GM23248 (cell line): Measurements from ENCODE around the gene TTI1.

ENCODE experiments used
- EZH2 ChIP-seq: fragments of 200-600 bp; sonication (generic); IDR thresholded peaks from 2 replicates; pipeline ENCODE4 v1.6.1; 2018; ENCODE audit warnings: antibody characterized with exemption, mild to moderate bottlenecking; ENCODE audit not compliant: insufficient read depth, poor library complexity, severe bottlenecking
- EZH2phosphoT487 ChIP-seq: fragments of 200-600 bp; sonication (generic); IDR thresholded peaks from 2 replicates; pipeline ENCODE4 v1.6.1; 2018; ENCODE audit warnings: antibody characterized with exemption, moderate library complexity, mild to moderate bottlenecking, low read depth; ENCODE audit not compliant: insufficient read depth

DNA sequence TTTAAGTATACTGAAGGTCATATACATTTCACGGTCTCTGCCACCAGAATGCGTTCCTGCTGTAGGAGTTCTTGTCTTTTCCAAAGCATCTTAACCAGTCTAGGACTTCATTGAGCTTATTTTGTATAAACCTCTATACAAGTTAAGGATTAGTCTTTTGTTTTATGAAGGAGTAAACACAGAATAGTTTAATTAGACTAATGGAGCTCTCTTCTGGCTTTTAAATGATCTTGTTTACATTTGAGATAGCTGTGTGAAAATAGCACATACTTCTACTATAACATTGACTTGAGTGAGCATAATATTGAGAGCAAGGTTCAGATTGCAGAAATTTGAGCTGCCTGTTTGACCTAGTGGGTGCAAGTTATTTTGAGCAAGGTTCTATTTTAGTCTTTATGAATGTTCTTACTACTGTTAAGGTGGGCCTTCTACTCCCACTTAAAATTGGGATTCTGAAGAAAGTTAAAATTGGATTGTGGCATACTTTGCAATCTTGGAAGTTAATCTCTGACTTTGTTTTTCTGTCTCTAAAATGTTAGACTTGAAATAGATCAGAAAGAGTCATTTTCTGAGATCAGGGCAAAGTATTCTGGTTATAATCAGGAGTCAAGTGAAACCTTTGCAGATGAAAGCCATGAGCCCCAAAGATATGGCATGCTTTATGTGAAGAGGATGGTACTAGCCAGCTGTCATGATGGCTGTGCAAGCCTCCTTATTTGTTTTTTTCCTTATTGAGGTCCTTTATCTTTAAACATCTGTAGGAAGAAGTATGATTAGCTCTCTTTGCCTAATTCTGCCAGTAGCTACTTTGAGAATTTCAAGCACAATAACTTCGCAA is 42.1 kb upstream of the TTI1 start:
- TF ChIP-seq EZH2 = no peak
- TF ChIP-seq EZH2phosphoT487 = no peak
